AG09309 (cell line): Measurements from ENCODE around the gene SLC10A7.
A peak's percentile ranks its signal among the peaks of the same experiment; 100 is the strongest.

Source experiments
- DNase-seq: peaks from one replicate; pipeline ENCODE4 v3.0.0-alpha.2; 2010; ENCODE audit warnings: low read depth
- H3K4me3 ChIP-seq: 2 replicates; pipeline ENCODE4 v1.5.1; 2011; ENCODE audit warnings: mild to moderate bottlenecking, low read depth, low read length, moderate library complexity; ENCODE audit not compliant: control insufficient read depth
- CTCF ChIP-seq: IDR thresholded peaks from 2 replicates; pipeline ENCODE4 v1.5.1; 2011; ENCODE audit warnings: mild to moderate bottlenecking, low read depth, low read length, inconsistent platforms; ENCODE audit not compliant: insufficient read depth, control insufficient read depth; ENCODE audit errors: missing control alignments

SLC10A7 gene

GRCh38 chr4:146261041-146261440 lies 260.7 kb downstream of the SLC10A7 start:
- no peak for DNase-seq
- TF ChIP-seq CTCF = no peak
- H3K4me3 ChIP-seq = no peak overlapping the region

DNA sequence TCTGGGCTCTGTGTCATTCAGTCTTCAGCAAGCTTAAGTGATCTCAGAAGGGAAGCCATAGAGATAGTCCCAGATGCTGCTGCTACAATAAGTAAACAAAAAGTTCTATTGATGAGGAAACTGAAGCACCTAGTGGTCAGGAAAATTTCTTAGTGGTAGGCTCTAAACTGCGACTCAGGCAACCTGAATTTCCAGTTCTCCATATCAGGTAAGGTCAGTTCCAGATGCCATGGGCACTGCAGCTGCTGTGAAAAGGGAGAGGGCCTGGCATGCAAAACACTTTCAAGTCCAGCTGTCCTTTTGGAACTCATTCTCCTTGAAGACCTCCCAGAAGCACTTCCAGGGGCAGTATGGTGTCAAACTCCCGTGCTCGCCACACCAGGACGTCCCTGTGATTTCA lies 261.2 kb downstream of the SLC10A7 start:
- no peak for TF ChIP-seq CTCF

GRCh38 chr4:146257511-146257910 lies 264.2 kb downstream of the SLC10A7 start:
- DNase-seq = no peak
- H3K4me3 ChIP-seq = no peak overlapping the region
- no peak for TF ChIP-seq CTCF

More for the DNA sequence above, 261.2 kb downstream of the SLC10A7 start:
- no peak for DNase-seq
- H3K4me3 ChIP-seq = no peak overlapping the region

- no peak for DNase-seq
- H3K4me3 ChIP-seq = no peak overlapping the region
- no peak for TF ChIP-seq CTCF
These were observed 265.4 kb downstream of the SLC10A7 start for GRCh38 chr4:146256328-146256727.

- DNase-seq = peak; percentile 59
- no peak for TF ChIP-seq CTCF
- no peak overlapping the region for H3K4me3 ChIP-seq
These were observed 265.9 kb downstream of the SLC10A7 start for GRCh38 chr4:146255874-146256273.

DNA sequence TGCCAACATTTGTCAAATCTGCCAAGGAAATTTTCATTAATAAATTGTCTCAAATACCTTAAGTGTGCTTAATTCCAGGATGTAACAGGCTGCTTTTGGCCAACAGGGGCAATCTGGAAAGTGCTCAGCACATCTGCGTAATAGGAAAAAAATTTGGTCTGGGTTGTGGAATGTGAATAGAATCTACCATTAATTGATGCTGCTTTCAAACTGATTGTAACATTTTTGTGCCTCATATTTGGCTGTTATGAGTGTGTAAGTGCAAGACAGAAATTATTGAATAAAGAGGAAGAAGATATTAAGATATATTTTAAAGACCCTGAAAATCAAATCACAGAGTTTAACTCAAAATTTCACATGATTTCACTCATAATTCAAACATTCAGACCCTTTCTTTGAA lies 266.3 kb downstream of the SLC10A7 start:
- TF ChIP-seq CTCF = no peak
- peak; percentile 2 for DNase-seq
- no peak overlapping the region for H3K4me3 ChIP-seq
